Adrenal gland (tissue), 12 donors: Measurements from ENCODE around the gene MMP17. TPM values are rescaled to one million over a fixed set of nuclear protein-coding genes. Genes with fewer than 3 reads are reported as not detected.
"Not testable (repeated sequence)": the region's sequence is repeated elsewhere in the genome, so short reads cannot be mapped to it uniquely, and the experiment has no call there.

Experiments
- DNase-seq, 7 donors: peaks; one replicate each; pipeline ENCODE4 v3.0.0-alpha.2; 2019 to 2020
- H3K27ac ChIP-seq, 5 donors: fragments of 200-600 bp; sonication (generic) in 4 of 5; 1 replicate in 3 of 5; 2 replicates in 2 of 5; pipeline versions ENCODE4 v1.5.1 to v1.8.0; 2016 to 2020; ENCODE audit warnings: mild to moderate bottlenecking in 1 of 5
- H3K27me3 ChIP-seq: fragments of 200-600 bp; 2 replicates; pipeline ENCODE4 v1.8.0; 2021
- H3K36me3 ChIP-seq, 2 donors: fragments of 200-600 bp; replicated peaks in 1 of 2; 1 replicate in 1 of 2; 2 replicates in 1 of 2; pipeline versions ENCODE4 v1.5.1 to v1.8.0; 2018 to 2022
- H3K4me1 ChIP-seq, 2 donors: fragments of 200-600 bp; replicated peaks in 1 of 2; 1 replicate in 1 of 2; 2 replicates in 1 of 2; pipeline versions ENCODE4 v1.5.1 to v1.8.0; 2018 to 2021
- H3K4me3 ChIP-seq, 4 donors: fragments of 200-600 bp; sonication (generic) in 3 of 4; one replicate each; pipeline ENCODE4 v1.5.1; 2016 to 2018
- H3K9me3 ChIP-seq, 3 donors: fragments of 200-600 bp; sonication (generic) in 1 of 3; replicated peaks in 1 of 3; 1 replicate in 2 of 3; 2 replicates in 1 of 3; pipeline versions ENCODE4 v1.5.1 to v1.8.0; 2016 to 2021
- POLR2A ChIP-seq, 2 donors: fragments of 450-650 bp; IDR thresholded peaks; one replicate each; pipeline ENCODE4 v1.6.1; 2017; ENCODE audit warnings: antibody characterized with exemption in 2 of 2, mild to moderate bottlenecking in 2 of 2, moderate library complexity in 1 of 2
- WGBS, 4 donors: extraction: QIAGEN DNeasy Blood & Tissue Kit in 2 of 4; methylation state at CpG; one replicate each; pipeline versions ENCODE4 v1.1.5 to v1.1.7; 2013 to 2017; 5-methylcytosine and 5-hydroxymethylcytosine counted together
- intact Hi-C, 2 donors: fragments of 100-400 bp; cut with DNase I; formaldehyde crosslinking; loops; one replicate each; pipeline versions ENCODE4 v1.14.1 to v1.15.0; 2022 to 2023
- polyA plus RNA-seq, 3 donors: library from polyadenylated mRNA; stranded (reverse); fragments of 200-250 nt in 2 of 3; fragments of 350-450 nt in 1 of 3; fragmentation: Illumina TruSeq in 1 of 3; extraction: RNeasy Lipid Tissue Mini Kit (QIAGEN cat#74804) in 1 of 3; gene quantifications; one replicate each; pipeline ENCODE4 v1.2.3, GENCODE V29; 2013 to 2014
- total RNA-seq, 9 donors: library from RNA; depleted of rRNA in 4 of 9; stranded (reverse); fragments of >200 nt in 4 of 9; fragments of 120-200 nt in 1 of 9; fragmentation: NEBNext Ultra II Directional in 1 of 9; extraction: Animal tissue kit (Norgen Biotek cat#: 25700) in 1 of 9; gene quantifications; one replicate each; pipeline versions ENCODE4 v1.1.0 to v1.2.4, GENCODE V29; 2013 to 2023
- TF ChIP-seq, protein P1 (sequence below), 6 experiments: fragments of 450-650 bp in 4 of 6; fragments of 200-600 bp in 2 of 6; sonication (generic) in 1 of 6; IDR thresholded peaks; 1 replicate in 5 of 6; 2 replicates in 1 of 6; pipeline versions ENCODE4 v1.5.1 to v1.8.0; 2016 to 2021; ENCODE audit warnings: antibody characterized with exemption in 6 of 6, mild to moderate bottlenecking in 2 of 6, moderate library complexity in 1 of 6
- donor health status: healthy with polysubstance abuse.
- donor health status: Bipolar disorder and iron deficiency.
- donor health status: DM: yes; HTN: yes; CAD: no.
- donor health status: DM: no; HTN: no; CAD: no.
- donor health status: DM: no; HTN: no; CAD: no.
- donor health status: DM: yes; HTN: yes; CAD: no.

MMP17 gene
- total and polyA plus RNA-seq, 12 donors, result 0.32 to 16.5 (median 1.1) TPM; not detected in 1

- Histone ChIP-seq H3K4me1 (no peaks in the 10 kb centered on the region), H3K36me3 (no peaks in the 10 kb centered on the region), H3K27ac (no peak overlapping the region), H3K4me3 (no peak overlapping the region), H3K9me3 (no peaks in the 10 kb centered on the region), H3K27me3 (no peaks in the 10 kb centered on the region)
- TF ChIP-seq, protein P1, sequence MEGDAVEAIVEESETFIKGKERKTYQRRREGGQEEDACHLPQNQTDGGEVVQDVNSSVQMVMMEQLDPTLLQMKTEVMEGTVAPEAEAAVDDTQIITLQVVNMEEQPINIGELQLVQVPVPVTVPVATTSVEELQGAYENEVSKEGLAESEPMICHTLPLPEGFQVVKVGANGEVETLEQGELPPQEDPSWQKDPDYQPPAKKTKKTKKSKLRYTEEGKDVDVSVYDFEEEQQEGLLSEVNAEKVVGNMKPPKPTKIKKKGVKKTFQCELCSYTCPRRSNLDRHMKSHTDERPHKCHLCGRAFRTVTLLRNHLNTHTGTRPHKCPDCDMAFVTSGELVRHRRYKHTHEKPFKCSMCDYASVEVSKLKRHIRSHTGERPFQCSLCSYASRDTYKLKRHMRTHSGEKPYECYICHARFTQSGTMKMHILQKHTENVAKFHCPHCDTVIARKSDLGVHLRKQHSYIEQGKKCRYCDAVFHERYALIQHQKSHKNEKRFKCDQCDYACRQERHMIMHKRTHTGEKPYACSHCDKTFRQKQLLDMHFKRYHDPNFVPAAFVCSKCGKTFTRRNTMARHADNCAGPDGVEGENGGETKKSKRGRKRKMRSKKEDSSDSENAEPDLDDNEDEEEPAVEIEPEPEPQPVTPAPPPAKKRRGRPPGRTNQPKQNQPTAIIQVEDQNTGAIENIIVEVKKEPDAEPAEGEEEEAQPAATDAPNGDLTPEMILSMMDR (IDR thresholded peaks at IDR 0.05), result no peak
- no peak for TF ChIP-seq POLR2A (IDR thresholded peaks at IDR 0.05)
- WGBS, 4 donors, result 55 to 69% (median 63%) methylated on average over 16 of the region's 16 CpGs
- DNase-seq, result no peak
- intact Hi-C loops, result no loop called here
These were observed 41.8 kb downstream of the MMP17 start for GRCh38 chr12:131869871-131870418.

DNA sequence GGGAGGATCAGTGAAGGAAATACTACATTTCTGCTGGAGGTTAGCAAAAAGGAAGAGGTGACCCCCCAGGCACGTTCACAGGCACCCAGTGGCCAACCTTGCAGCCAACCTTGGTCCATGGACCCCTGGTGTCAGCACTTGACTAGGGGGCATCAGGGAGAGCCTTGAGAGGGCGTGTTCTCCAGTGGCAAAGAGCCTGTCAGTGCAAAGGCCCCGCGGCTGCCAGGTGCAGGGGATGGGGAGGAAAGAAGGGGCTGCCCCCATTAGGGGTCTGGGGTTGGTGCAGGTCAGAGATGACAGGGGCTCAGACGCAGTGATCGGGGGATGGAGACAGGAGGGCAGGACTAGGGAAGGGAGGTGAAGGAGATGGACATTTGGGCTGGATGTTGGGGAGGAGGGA lies 43.5 kb downstream of the MMP17 start:
- TF ChIP-seq POLR2A (IDR thresholded peaks at IDR 0.05), result no peak
- TF ChIP-seq, protein P1 (IDR thresholded peaks at IDR 0.05), result no peak
- Histone ChIP-seq H3K9me3 (no peaks in the 10 kb centered on the region), H3K4me1 (no peaks in the 10 kb centered on the region), H3K27me3 (no peaks in the 10 kb centered on the region), H3K36me3 (no peaks in the 10 kb centered on the region), H3K4me3 (no peak overlapping the region), H3K27ac (no peak overlapping the region)
- DNase-seq, result no peak
- WGBS, 4 donors, result 88 to 94% (median 90%) methylated on average over 6 of the region's 6 CpGs
- intact Hi-C loops, result no loop called here

- Histone ChIP-seq H3K4me1 (peaks cover 0 to 4% of the 10 kb centered on the region in 2 donors), H3K27ac (peak overlapping the region in 1 of 5 donors; percentile 21), H3K36me3 (no peaks in the 10 kb centered on the region), H3K4me3 (no peak overlapping the region), H3K27me3 (no peaks in the 10 kb centered on the region), H3K9me3 (no peaks in the 10 kb centered on the region)
- 62 to 74% (median 70%) methylated on average over 12 to 21 of the region's 21 CpGs for WGBS, 4 donors
- peak in 4 of 7 donors; percentile 54 to 85 (median 68) for DNase-seq
- intact Hi-C loops, result no loop called here
- TF ChIP-seq, protein P1 (IDR thresholded peaks at IDR 0.05), result no peak
- TF ChIP-seq POLR2A (IDR thresholded peaks at IDR 0.05), result no peak
These were observed 44.2 kb downstream of the MMP17 start for GRCh38 chr12:131872154-131873051.

- peaks cover 0 to 4% of the 10 kb centered on the region in 2 donors for H3K4me1 ChIP-seq
- intact Hi-C loops, result no loop called here
- no peaks in the 10 kb centered on the region for H3K27me3 ChIP-seq
- no peaks in the 10 kb centered on the region for H3K36me3 ChIP-seq
- H3K9me3 ChIP-seq, result no peaks in the 10 kb centered on the region
- no peak overlapping the region for H3K27ac ChIP-seq
- H3K4me3 ChIP-seq, result no peak overlapping the region
- no peak for TF ChIP-seq POLR2A (IDR thresholded peaks at IDR 0.05)
- TF ChIP-seq, protein P1 (IDR thresholded peaks at IDR 0.05), result no peak
- no peak for DNase-seq
- 92 to 97% (median 95%) methylated on average over 19 to 21 of the region's 21 CpGs for WGBS, 4 donors
These were observed 45.1 kb downstream of the MMP17 start for GRCh38 chr12:131873293-131873692.

GRCh38 chr12:131874972-131875371 lies 46.8 kb downstream of the MMP17 start:
- intact Hi-C loops, H3K4me3 ChIP-seq, DNase-seq, H3K36me3 ChIP-seq, H3K9me3 ChIP-seq, H3K4me1 ChIP-seq, H3K27ac ChIP-seq, H3K27me3 ChIP-seq: not testable (repeated sequence)
- WGBS, 4 donors, result 77 to 90% (median 80%) methylated on average over 6 of the region's 6 CpGs

- H3K36me3 ChIP-seq, DNase-seq, H3K4me1 ChIP-seq, intact Hi-C loops, H3K27me3 ChIP-seq, H3K9me3 ChIP-seq, H3K27ac ChIP-seq, H3K4me3 ChIP-seq: not testable (repeated sequence)
- WGBS, 4 donors, result 50 to 68% (median 57%) methylated on average over 8 to 10 of the region's 10 CpGs
These were observed 49.0 kb downstream of the MMP17 start for GRCh38 chr12:131877216-131877615.

GRCh38 chr12:131878436-131878835 lies 50.2 kb downstream of the MMP17 start:
- DNase-seq, intact Hi-C loops, H3K9me3 ChIP-seq, H3K36me3 ChIP-seq, H3K4me3 ChIP-seq, H3K4me1 ChIP-seq, H3K27ac ChIP-seq, H3K27me3 ChIP-seq: not testable (repeated sequence)
- WGBS, 4 donors, result 58 to 66% (median 61%) methylated on average over 3 of the region's 3 CpGs
